Gastroesophageal sphincter (tissue), 3 donors: ENCODE results near the gene HAP1.

Experiments
- POLR2A ChIP-seq, 2 donors: fragments of 450-650 bp; IDR thresholded peaks; one replicate each; pipeline ENCODE4 v1.6.1; 2017; ENCODE audit warnings: antibody characterized with exemption in 2 of 2, mild to moderate bottlenecking in 2 of 2, moderate library complexity in 1 of 2
- POLR2AphosphoS5 ChIP-seq: sonication (generic); formaldehyde crosslinking; IDR thresholded peaks from one replicate; pipeline ENCODE4 v1.6.1; 2017; ENCODE audit warnings: antibody characterized with exemption
- TF ChIP-seq, protein P1 (sequence below), 4 experiments: fragments of 200-600 bp in 2 of 4; fragments of 450-650 bp in 2 of 4; sonication (generic) in 1 of 4; IDR thresholded peaks; one replicate each; pipeline ENCODE4 v1.5.1; 2017 to 2019; ENCODE audit warnings: antibody characterized with exemption in 4 of 4, mild to moderate bottlenecking in 2 of 4, moderate library complexity in 2 of 4

DNA sequence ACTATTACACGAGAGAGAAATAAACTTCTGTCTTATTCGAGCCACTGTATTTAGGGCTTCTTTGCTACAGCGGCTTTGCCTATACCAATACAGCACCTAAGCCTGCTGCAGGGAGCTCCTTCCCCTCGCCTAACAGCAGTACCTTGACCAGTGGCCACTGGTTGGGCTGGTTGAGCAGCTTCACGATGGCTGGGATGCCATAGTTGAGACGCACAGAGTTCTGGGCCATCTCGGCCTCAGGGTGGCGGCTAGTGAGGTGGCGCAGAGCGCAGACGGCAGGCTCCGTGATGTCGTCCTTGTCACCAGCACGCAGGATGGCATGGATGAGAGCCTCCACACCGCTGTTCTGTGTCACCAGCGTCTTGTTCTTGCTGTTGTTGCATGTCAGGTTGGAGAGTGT lies 28.4 kb upstream of the HAP1 start:
- TF ChIP-seq POLR2A (IDR thresholded peaks at IDR 0.05), result no peak
- TF ChIP-seq, protein P1, sequence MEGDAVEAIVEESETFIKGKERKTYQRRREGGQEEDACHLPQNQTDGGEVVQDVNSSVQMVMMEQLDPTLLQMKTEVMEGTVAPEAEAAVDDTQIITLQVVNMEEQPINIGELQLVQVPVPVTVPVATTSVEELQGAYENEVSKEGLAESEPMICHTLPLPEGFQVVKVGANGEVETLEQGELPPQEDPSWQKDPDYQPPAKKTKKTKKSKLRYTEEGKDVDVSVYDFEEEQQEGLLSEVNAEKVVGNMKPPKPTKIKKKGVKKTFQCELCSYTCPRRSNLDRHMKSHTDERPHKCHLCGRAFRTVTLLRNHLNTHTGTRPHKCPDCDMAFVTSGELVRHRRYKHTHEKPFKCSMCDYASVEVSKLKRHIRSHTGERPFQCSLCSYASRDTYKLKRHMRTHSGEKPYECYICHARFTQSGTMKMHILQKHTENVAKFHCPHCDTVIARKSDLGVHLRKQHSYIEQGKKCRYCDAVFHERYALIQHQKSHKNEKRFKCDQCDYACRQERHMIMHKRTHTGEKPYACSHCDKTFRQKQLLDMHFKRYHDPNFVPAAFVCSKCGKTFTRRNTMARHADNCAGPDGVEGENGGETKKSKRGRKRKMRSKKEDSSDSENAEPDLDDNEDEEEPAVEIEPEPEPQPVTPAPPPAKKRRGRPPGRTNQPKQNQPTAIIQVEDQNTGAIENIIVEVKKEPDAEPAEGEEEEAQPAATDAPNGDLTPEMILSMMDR (IDR thresholded peaks at IDR 0.05), result no peak
- no peak for TF ChIP-seq POLR2AphosphoS5
